ENCODE results near the gene CPZ.

Gene CPZ

DNA sequence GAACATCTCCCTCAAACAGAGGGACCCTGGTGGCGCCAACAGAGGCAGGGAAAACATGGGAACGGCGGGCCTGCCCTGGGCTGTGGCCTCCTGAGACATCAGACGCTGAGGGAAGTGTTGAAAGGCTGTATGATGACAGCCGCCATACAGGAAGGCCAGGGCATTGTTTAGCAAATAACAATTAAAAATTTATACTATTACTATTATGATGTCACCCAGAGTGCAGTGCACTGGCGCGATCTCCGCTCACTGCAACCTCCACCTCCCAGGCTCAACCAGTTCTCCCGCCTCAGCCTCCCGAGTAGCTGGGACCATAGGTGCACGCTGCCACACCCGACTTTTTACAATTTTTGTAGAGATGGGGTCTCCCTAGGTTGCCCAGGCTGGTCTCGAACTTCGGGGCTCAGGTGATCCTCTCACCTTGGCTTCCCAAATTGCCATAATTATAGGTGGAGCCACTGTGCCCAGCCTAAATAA is 54.6 kb downstream of the CPZ start:
- Histone ChIP-seq H2BK120ac (ENCODE audit: low read depth, low read length) (no peak overlapping the region), H3K27ac (ENCODE audit: low read depth, low read length) (no peak overlapping the region), H3K56ac (ENCODE audit: low read length) (no peak overlapping the region), H4K8ac (ENCODE audit: low read depth, low read length) (no peak overlapping the region), H2AK5ac (ENCODE audit: low read length) (no peak overlapping the region), H3K4me3 (ENCODE audit: low read length) (no peak overlapping the region), H3K4ac (ENCODE audit: low read depth, low read length) (no peak overlapping the region), H3K9ac (ENCODE audit: low read length) (no peak overlapping the region), H2BK5ac (ENCODE audit: low read length) (no peak overlapping the region), H3K23ac (ENCODE audit: low read length) (no peak overlapping the region), H2BK15ac (replicated peaks; ENCODE audit: low read depth) (no peak overlapping the region), H4K5ac (ENCODE audit: low read length) (no peak overlapping the region), H3K4me2 (ENCODE audit: low read length) (no peak overlapping the region), H3K27me3 (ENCODE audit: insufficient read depth, low read length, poor library complexity) (no peaks in the 10 kb centered on the region), H3K79me2 (ENCODE audit: control insufficient read depth, insufficient read depth, low read length) (no peaks in the 10 kb centered on the region), H3K36me3 (ENCODE audit: control insufficient read depth, insufficient read depth, low read length) (no peaks in the 10 kb centered on the region), H3K18ac (ENCODE audit: low read length) (no peak overlapping the region), H3K79me1 (ENCODE audit: low read length) (no peaks in the 10 kb centered on the region), H3K4me1 (ENCODE audit: control insufficient read depth, low read depth, low read length) (no peaks in the 10 kb centered on the region)
- no peak for DNase-seq
- no CpG with 5 or more reads among the region's 14 CpGs for WGBS (ENCODE audit: extremely low coverage, insufficient coverage, low lambda C conversion rate)

DNA sequence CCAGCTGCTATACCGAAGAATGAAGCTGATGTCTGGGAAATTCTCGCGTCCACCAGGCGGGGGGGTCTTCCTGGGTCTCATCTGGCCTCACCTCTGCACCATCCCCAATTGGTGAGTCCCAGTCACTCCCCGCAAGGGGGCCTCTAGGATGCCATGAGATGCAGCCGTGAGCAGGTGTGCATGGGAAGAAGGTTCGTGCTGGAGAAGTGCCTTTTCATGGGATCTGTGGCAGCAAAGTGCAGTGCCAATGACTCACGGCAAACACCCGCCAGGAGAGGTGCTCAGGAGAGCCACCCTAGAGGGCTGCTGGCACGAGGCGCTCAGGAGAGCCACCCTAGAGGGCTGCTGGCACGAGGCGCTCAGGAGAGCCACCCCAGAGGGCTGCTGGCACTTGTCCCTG is 55.1 kb downstream of the CPZ start:
- no peak overlapping the region for H3K56ac ChIP-seq (ENCODE audit: low read length)
- H2BK5ac ChIP-seq (ENCODE audit: low read length) = no peak overlapping the region
- H2AK5ac ChIP-seq (ENCODE audit: low read length) = no peak overlapping the region
- H2BK15ac ChIP-seq (replicated peaks; ENCODE audit: low read depth) = no peak overlapping the region
- H3K4ac ChIP-seq (ENCODE audit: low read depth, low read length) = no peak overlapping the region
- H3K27me3 ChIP-seq (ENCODE audit: insufficient read depth, low read length, poor library complexity) = no peaks in the 10 kb centered on the region
- H3K79me1 ChIP-seq (ENCODE audit: low read length) = no peaks in the 10 kb centered on the region
- no peak overlapping the region for H3K9ac ChIP-seq (ENCODE audit: low read length)
- H3K4me2 ChIP-seq (ENCODE audit: low read length) = no peak overlapping the region
- no peaks in the 10 kb centered on the region for H3K36me3 ChIP-seq (ENCODE audit: control insufficient read depth, insufficient read depth, low read length)
- no peak for DNase-seq
- no peak overlapping the region for H3K27ac ChIP-seq (ENCODE audit: low read depth, low read length)
- H3K18ac ChIP-seq (ENCODE audit: low read length) = no peak overlapping the region
- no peak overlapping the region for H4K5ac ChIP-seq (ENCODE audit: low read length)
- no peak overlapping the region for H3K23ac ChIP-seq (ENCODE audit: low read length)
- H3K79me2 ChIP-seq (ENCODE audit: control insufficient read depth, insufficient read depth, low read length) = no peaks in the 10 kb centered on the region
- H3K4me1 ChIP-seq (ENCODE audit: control insufficient read depth, low read depth, low read length) = no peaks in the 10 kb centered on the region
- no peak overlapping the region for H3K4me3 ChIP-seq (ENCODE audit: low read length)
- H2BK120ac ChIP-seq (ENCODE audit: low read depth, low read length) = no peak overlapping the region
- no CpG with 5 or more reads among the region's 13 CpGs for WGBS (ENCODE audit: extremely low coverage, insufficient coverage, low lambda C conversion rate)
- no peak overlapping the region for H4K8ac ChIP-seq (ENCODE audit: low read depth, low read length)

- Histone ChIP-seq H3K4ac (ENCODE audit: low read depth, low read length) (no peak overlapping the region), H3K56ac (ENCODE audit: low read length) (no peak overlapping the region), H4K8ac (ENCODE audit: low read depth, low read length) (no peak overlapping the region), H3K27me3 (ENCODE audit: insufficient read depth, low read length, poor library complexity) (no peaks in the 10 kb centered on the region), H3K9ac (ENCODE audit: low read length) (no peak overlapping the region), H3K79me1 (ENCODE audit: low read length) (no peaks in the 10 kb centered on the region), H3K23ac (ENCODE audit: low read length) (no peak overlapping the region), H3K4me3 (ENCODE audit: low read length) (no peak overlapping the region), H2BK5ac (ENCODE audit: low read length) (no peak overlapping the region), H2BK15ac (replicated peaks; ENCODE audit: low read depth) (no peak overlapping the region), H3K18ac (ENCODE audit: low read length) (no peak overlapping the region), H2AK5ac (ENCODE audit: low read length) (no peak overlapping the region), H3K79me2 (ENCODE audit: control insufficient read depth, insufficient read depth, low read length) (no peaks in the 10 kb centered on the region), H4K5ac (ENCODE audit: low read length) (no peak overlapping the region), H3K27ac (ENCODE audit: low read depth, low read length) (no peak overlapping the region), H3K4me2 (ENCODE audit: low read length) (no peak overlapping the region), H3K36me3 (ENCODE audit: control insufficient read depth, insufficient read depth, low read length) (no peaks in the 10 kb centered on the region), H3K4me1 (ENCODE audit: control insufficient read depth, low read depth, low read length) (no peaks in the 10 kb centered on the region), H2BK120ac (ENCODE audit: low read depth, low read length) (no peak overlapping the region)
- DNase-seq = no peak
- no CpG with 5 or more reads among the region's 6 CpGs for WGBS (ENCODE audit: extremely low coverage, insufficient coverage, low lambda C conversion rate)
These were observed 55.7 kb downstream of the CPZ start for GRCh38 chr4:8648296-8648695.

- no peak for DNase-seq
- Histone ChIP-seq H3K36me3 (ENCODE audit: control insufficient read depth, insufficient read depth, low read length) (no peaks in the 10 kb centered on the region), H4K8ac (ENCODE audit: low read depth, low read length) (no peak overlapping the region), H4K5ac (ENCODE audit: low read length) (no peak overlapping the region), H3K23ac (ENCODE audit: low read length) (no peak overlapping the region), H2BK120ac (ENCODE audit: low read depth, low read length) (no peak overlapping the region), H3K4ac (ENCODE audit: low read depth, low read length) (no peak overlapping the region), H3K79me2 (ENCODE audit: control insufficient read depth, insufficient read depth, low read length) (no peaks in the 10 kb centered on the region), H3K4me2 (ENCODE audit: low read length) (no peak overlapping the region), H2BK5ac (ENCODE audit: low read length) (no peak overlapping the region), H3K27me3 (ENCODE audit: insufficient read depth, low read length, poor library complexity) (no peaks in the 10 kb centered on the region), H2AK5ac (ENCODE audit: low read length) (no peak overlapping the region), H3K4me1 (ENCODE audit: control insufficient read depth, low read depth, low read length) (no peaks in the 10 kb centered on the region), H3K79me1 (ENCODE audit: low read length) (no peaks in the 10 kb centered on the region), H3K56ac (ENCODE audit: low read length) (no peak overlapping the region), H3K27ac (ENCODE audit: low read depth, low read length) (no peak overlapping the region), H3K18ac (ENCODE audit: low read length) (no peak overlapping the region), H2BK15ac (replicated peaks; ENCODE audit: low read depth) (no peak overlapping the region), H3K4me3 (ENCODE audit: low read length) (no peak overlapping the region), H3K9ac (ENCODE audit: low read length) (no peak overlapping the region)
- WGBS (ENCODE audit: extremely low coverage, insufficient coverage, low lambda C conversion rate) = no CpG with 5 or more reads among the region's 23 CpGs
These were observed 56.5 kb downstream of the CPZ start for GRCh38 chr4:8648816-8649630.

DNA sequence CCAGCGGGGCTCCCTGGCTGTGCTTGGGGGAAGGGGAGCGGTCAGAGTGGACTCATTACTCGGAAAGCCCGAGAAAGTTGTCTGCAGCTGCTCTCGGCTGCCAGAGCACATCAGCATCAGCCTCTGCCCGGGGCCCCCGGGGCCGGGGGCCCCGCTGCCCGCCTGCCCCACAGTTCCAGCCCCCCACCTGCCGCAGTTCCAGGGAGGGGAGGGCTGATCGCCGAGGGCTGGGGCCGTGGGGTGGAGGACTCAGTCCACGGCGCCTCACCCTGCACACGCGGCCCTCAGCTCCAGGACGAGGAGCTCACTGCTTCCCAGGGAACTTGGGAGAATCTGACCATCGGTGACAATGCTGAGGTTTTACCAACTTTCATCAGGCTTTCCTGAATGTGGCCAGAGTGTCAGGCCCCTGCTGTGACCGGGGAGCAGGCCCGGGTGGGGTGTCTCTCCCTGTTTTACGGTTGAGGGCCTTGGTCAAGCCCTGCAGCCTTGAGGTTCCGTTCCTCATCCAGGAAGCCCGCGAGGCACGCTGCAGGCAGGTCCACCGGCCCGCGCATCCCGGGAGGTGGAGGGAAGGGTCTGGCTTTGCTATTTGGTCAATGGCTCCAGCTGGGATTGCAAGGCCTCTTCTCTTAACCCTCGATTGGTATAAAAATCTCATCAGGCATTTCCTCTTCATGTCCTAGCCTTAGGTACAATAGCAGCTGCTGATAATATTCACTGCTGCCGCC is 57.2 kb downstream of the CPZ start:
- Histone ChIP-seq H3K23ac (ENCODE audit: low read length) (no peak overlapping the region), H3K27ac (ENCODE audit: low read depth, low read length) (no peak overlapping the region), H3K9ac (ENCODE audit: low read length) (no peak overlapping the region), H3K4ac (ENCODE audit: low read depth, low read length) (no peak overlapping the region), H2BK120ac (ENCODE audit: low read depth, low read length) (no peak overlapping the region), H4K5ac (ENCODE audit: low read length) (no peak overlapping the region), H3K4me1 (ENCODE audit: control insufficient read depth, low read depth, low read length) (no peaks in the 10 kb centered on the region), H4K8ac (ENCODE audit: low read depth, low read length) (no peak overlapping the region), H3K27me3 (ENCODE audit: insufficient read depth, low read length, poor library complexity) (no peaks in the 10 kb centered on the region), H3K36me3 (ENCODE audit: control insufficient read depth, insufficient read depth, low read length) (no peaks in the 10 kb centered on the region), H3K79me1 (ENCODE audit: low read length) (no peaks in the 10 kb centered on the region), H3K79me2 (ENCODE audit: control insufficient read depth, insufficient read depth, low read length) (no peaks in the 10 kb centered on the region), H3K18ac (ENCODE audit: low read length) (no peak overlapping the region), H2BK5ac (ENCODE audit: low read length) (no peak overlapping the region), H3K4me3 (ENCODE audit: low read length) (no peak overlapping the region), H2AK5ac (ENCODE audit: low read length) (no peak overlapping the region), H3K56ac (ENCODE audit: low read length) (no peak overlapping the region), H3K4me2 (ENCODE audit: low read length) (no peak overlapping the region), H2BK15ac (replicated peaks; ENCODE audit: low read depth) (no peak overlapping the region)
- DNase-seq = no peak
- WGBS (ENCODE audit: extremely low coverage, insufficient coverage, low lambda C conversion rate) = no CpG with 5 or more reads among the region's 33 CpGs
